ENCODE data around the gene MFAP3.

The MFAP3 gene

GRCh38 chr5:154095904-154096303, 57.1 kb downstream of the MFAP3 start:
- no peak overlapping the region for H3K4me3 ChIP-seq (ENCODE audit: low read depth, low read length)
- TF ChIP-seq CTCF (IDR thresholded peaks at IDR 0.05; ENCODE audit: low read depth, low read length) (no peak), MAX (IDR thresholded peaks at IDR 0.05; ENCODE audit: low read depth, low read length) (no peak), MYC (IDR thresholded peaks at IDR 0.05; ENCODE audit: low read depth, low read length) (no peak)
- DNase-seq (ENCODE audit: low read depth) = no peak

- peak; percentile 6 for DNase-seq (ENCODE audit: low read depth)
- no peak overlapping the region for H3K4me3 ChIP-seq (ENCODE audit: low read depth, low read length)
- no peak for TF ChIP-seq POLR2A (IDR thresholded peaks at IDR 0.05; ENCODE audit: extremely low read depth, insufficient read length)
- no peak for TF ChIP-seq CTCF (IDR thresholded peaks at IDR 0.05; ENCODE audit: low read depth, low read length)
- TF ChIP-seq MYC (IDR thresholded peaks at IDR 0.05; ENCODE audit: low read depth, low read length) = no peak
- TF ChIP-seq MAX (IDR thresholded peaks at IDR 0.05; ENCODE audit: low read depth, low read length) = no peak
Observed at GRCh38 chr5:154097031-154097430, 58.3 kb downstream of the MFAP3 start.

- no peak for DNase-seq (ENCODE audit: low read depth)
- no peak overlapping the region for H3K4me3 ChIP-seq (ENCODE audit: low read depth, low read length)
- TF ChIP-seq MAX (IDR thresholded peaks at IDR 0.05; ENCODE audit: low read depth, low read length) = no peak
Observed at GRCh38 chr5:154098465-154098864, 59.7 kb downstream of the MFAP3 start.

GRCh38 chr5:154101184-154101583, 62.4 kb downstream of the MFAP3 start:
- TF ChIP-seq MAX (IDR thresholded peaks at IDR 0.05; ENCODE audit: low read depth, low read length) = no peak
- no peak for TF ChIP-seq POLR2A (IDR thresholded peaks at IDR 0.05; ENCODE audit: extremely low read depth, insufficient read length)
- no peak for TF ChIP-seq CTCF (IDR thresholded peaks at IDR 0.05; ENCODE audit: low read depth, low read length)
- TF ChIP-seq MYC (IDR thresholded peaks at IDR 0.05; ENCODE audit: low read depth, low read length) = no peak
- DNase-seq (ENCODE audit: low read depth) = no peak
- no peak overlapping the region for H3K4me3 ChIP-seq (ENCODE audit: low read depth, low read length)

- H3K4me3 ChIP-seq (ENCODE audit: low read depth, low read length) = no peak overlapping the region
- TF ChIP-seq CTCF (IDR thresholded peaks at IDR 0.05; ENCODE audit: low read depth, low read length) (no peak), MYC (IDR thresholded peaks at IDR 0.05; ENCODE audit: low read depth, low read length) (no peak), MAX (IDR thresholded peaks at IDR 0.05; ENCODE audit: low read depth, low read length) (no peak)
- no peak for DNase-seq (ENCODE audit: low read depth)
Observed at GRCh38 chr5:154103233-154103632, 64.5 kb downstream of the MFAP3 start.
